Measurements from ENCODE around the gene SDR42E2.

Gene SDR42E2

GRCh38 chr16:22192261-22193062 lies 30.2 kb downstream of the SDR42E2 start:
- peak; percentile 87 for DNase-seq

- no peak for DNase-seq
Observed at GRCh38 chr16:22193063-22193411, 30.7 kb downstream of the SDR42E2 start.

DNA sequence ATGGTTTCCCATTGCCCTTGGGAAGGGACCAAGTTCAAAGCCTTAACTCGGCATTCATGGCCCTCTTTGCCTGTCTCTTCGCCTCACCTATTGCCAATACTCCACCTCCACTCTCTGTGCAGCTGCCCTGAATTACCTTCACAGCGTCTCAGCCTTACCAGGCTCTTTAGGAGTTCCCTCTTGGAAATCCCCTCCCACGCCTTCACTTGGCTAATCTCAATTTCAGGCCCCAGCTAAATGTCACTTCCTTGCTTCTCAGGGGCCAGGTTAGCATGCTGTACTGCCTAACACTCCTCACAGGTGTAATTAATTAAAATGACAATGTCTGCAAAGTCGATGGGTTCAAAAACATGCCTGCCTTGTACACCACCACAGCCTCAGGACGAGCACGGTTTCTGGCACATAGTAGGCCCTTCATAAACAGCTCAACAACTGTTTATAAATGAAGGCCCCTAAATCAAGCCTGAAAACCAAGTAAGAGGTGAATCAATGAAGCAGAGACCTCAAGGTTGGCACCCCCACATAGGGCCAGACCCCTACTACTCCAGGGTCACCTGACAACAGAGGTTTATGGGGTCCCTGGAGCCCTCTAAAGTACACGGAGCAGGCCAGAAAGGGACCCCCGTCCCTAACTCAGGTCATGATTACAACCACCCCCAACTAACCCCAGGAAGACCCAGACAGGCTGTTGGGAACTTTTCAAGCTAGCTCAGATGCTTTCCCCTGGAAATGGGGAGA lies 32.6 kb downstream of the SDR42E2 start:
- DNase-seq, result no peak

DNA sequence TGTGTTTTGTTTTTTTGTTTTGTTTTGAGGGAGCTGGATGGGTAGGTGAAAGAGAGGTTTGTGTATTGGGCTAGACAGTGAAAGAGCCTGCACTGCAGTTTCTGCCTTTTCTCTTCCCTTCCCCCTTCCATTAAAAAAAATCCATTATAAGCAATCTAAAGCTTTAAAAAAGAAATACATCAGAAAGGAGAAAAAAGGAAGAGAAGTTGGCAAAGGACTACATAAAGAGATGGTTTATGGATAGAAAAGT lies 33.1 kb downstream of the SDR42E2 start:
- DNase-seq, result no peak

DNA sequence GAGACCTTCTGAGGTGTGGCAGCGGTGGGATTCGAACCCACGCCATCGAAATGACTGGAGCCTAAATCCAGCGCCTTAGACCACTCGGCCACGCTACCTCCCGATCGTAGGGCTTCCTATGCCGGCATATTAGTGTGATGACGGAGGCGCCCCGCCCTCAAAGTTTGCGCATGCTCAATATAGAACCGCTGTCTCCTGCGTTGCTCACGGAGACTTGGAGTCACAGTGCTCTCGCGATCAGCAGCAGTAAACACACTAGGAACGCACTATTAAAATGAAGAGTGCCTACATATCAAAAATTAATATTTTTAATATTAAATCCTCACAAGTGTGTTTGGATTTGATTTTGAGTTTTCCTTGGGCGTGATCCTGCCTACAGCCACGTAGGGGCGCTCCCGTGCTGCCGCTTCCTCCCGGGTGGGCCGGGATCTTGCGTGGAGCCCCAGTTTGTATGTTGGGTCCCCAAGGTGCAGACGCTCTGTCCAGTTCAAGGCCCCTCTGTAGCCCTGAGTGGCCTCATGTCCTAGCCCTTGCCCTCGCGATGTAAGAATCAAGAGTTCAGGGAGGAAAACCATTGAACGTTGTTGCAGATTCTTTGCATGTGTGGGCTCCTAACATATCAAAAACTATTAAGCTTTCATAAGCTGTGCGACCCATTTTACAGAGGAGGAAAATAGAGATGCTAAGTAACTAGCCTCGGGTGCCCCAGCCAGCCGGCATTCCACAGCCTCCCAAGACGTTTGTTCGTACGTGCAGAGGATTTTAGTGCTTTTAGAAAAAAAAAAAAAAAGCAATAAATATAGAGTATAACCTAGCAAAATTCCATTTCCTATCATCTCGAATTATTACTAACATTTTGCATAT lies 33.6 kb downstream of the SDR42E2 start:
- peak; percentile 91 for DNase-seq

DNA sequence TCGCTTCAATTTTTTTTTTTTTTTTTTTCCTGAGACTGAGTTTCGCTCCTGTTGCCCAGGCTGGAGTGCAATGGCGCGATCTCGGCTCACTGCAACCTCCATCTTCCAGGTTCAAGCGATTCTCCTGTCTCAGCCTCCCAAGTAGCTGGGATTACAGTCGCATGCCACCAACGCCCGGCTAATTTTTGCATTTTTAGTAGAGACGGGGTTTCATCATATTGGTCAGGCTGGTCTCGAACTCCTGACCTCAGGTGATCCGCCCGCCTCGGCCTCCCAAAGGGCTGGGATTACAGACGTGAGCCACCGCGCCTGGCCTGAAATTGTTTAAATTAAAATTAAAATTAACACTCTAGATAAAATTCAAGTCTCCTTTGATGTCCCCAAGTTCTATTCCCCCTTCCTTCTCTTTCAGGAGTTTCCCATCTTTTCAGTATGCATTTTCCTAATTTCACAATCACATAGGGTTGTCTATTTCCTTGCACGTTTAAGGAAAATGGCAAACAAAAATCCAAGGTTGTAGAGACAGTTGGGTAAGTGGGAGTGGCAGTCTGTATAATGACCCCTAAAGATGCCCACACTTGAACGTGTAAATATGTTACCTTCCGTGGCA lies 34.4 kb downstream of the SDR42E2 start:
- DNase-seq, result peak; percentile 25

DNA sequence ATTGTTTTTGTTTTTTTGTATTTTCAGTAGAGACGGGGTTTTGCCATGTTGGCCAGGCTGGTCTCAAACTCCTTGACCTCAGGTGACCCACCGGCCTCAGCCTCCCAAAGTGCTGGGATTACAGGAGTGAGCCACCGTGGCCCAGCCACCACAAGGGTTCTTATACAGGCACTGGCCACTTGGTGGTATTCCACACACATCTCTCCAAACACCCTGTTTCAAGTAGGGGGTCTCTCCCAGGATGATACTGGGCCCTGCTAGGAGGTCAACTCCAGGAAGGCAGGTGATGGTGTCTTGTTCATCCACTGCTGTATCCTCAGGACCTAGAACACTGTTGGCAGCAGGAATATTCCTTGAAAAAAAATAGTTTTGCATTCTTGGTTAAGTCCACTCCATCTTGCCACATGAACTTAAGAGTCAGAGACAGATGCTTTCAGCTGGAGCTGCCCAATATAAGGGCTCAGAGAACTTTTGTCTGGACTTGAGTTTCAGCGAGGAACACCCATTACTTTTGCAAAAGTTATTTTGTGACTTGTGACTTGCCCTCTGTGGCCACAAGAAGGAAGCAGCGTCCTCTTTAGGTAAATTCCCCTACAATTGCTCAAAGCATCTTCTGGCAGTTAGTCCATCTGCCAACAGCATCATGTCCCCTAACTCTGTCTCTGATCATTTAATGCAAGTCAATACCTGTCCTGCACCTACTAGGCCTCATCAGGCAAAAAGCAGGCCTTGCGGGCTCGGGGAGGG lies 36.4 kb downstream of the SDR42E2 start:
- no peak for DNase-seq

GRCh38 chr16:22202261-22202637 lies 39.9 kb downstream of the SDR42E2 start:
- no peak for DNase-seq

DNA sequence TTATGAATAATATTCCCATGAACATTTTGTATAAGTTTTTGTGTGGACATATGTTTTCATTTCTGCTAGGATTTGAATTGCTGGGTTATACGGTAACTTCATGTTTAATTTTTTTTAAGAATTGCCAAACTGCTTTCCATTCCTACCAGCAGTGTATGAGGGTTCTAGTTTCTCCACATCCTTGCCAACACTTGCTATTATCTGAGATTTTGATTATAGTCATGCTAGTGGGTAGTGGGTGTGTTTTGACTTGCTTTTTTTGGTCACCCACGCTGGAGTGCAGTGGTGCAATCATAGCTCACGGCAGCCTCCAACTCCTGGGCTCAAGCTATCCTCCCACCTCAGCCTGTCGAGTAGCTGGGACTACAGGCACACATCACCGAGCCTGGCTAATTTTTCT lies 40.8 kb downstream of the SDR42E2 start:
- no peak for DNase-seq

DNA sequence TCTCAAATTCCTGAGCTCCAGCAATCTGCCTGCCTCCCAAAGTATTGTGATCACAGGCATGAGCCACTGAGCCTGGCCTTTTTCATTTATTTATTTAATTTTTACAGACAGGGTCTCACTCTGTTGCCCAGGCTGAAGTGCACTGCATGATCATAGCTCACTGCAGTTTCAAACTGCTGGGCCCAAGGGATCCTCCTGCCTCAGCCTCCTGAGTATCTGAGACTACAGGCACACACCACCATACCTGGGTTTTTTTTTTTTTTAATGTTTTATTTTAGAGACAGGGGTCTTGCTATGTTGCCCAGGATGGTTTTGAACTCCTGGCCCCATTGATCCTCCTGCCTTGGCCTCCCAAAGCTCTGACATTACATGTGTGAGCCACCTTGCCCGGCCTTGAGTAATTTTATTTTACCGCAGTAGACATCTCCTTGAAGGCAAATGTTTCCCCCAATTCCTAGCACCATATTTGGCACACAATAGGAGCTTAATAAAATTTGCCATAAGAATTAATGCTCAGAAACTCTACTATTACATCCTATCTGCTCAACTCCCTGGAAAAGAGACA lies 41.9 kb downstream of the SDR42E2 start:
- no peak for DNase-seq

- DNase-seq, result no peak
Observed at GRCh38 chr16:22205577-22206012, 43.3 kb downstream of the SDR42E2 start.

DNA sequence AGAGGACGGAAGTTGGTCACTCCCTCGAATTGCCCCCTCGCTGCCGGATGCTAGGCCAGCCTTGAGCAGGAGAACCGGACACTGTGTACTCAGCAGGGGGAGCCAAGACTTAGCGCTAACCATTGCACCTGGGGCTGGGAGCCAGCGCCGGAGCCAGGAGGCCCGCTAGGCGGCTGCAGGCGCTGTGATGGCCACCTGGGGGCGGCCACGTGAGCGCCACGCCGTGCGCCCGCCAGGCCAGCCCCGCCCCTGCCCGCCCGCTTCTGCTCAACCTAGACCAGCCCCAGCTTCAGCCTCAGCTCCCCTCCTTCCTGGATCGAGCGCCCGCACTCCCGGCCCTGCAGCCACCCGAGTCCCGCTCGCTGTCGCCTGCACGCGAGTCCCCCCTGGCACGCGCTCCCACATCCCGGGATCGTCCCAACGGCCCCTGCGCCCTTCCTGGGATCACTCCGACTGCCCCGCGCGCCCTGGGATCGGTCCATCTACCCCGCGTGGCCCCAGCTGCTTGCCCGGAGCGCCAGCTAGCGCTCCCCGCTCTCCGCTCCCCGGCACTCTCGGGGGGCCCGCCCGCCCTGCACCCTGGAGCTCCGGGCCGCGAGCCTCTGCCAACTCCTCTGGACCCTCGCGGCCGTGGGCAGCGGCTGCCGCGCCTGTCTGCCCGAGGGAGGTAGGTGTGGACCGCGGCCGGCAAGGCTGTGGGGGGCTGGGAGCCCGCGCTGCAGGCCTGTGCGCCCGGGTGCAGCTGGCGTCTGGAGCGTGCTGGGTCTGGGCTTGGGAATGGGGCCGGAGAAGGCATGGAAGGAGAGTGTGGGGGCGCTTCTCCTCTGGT lies 43.9 kb downstream of the SDR42E2 start, which contains the start of gene EEF2K:
EEF2K (plus strand) TSS at position 266 of the 829 bp plus-strand sequence. CDS start 19,452 bp downstream, outside the sequence.
- peak; percentile 93 for DNase-seq

DNA sequence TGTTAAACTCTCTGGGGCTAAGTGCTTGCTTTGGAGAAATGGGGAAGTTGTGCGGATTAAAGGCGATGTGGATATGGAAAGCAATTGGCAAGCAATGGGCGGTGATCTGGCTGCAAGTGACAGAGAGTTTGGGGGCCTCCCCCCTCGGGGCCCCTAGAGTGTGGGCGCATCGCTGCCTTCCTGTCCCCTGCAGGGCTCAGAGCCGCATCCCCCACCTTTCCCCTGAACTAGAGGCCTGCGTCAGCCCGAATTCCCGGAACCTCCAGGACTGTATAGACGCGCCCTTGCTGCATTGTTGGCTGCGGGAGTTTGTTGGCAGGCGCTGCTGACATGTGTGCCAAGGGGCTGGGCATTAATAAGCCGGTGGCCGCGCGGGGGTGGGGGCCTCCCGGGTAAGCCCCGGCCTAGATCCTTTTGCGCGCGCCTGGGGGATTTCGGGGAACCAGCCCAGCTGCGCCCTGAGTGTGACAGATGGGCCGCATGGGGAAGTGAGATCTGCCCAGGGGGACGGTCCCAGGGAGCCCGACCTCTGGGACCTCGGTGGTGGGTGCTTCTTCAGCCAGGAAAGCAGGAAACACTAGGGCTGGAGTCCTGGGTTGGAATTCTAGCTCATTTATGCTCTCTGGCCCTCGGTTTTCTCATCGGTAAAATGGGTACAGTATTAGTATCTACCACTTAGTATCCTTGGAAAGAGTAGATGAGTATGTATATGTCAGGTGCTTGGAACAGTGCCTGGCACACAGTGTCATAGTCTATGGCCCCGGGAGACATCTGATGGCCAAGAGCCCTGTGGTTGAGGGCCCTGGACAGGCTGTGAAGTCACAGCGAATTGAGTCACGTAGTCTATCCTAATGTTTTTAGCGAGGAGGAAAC lies 44.8 kb downstream of the SDR42E2 start:
- DNase-seq, result peak; percentile 56

- no peak for DNase-seq
Observed at GRCh38 chr16:22207715-22208360, 45.5 kb downstream of the SDR42E2 start.

GRCh38 chr16:22210285-22210684 lies 48.0 kb downstream of the SDR42E2 start:
- no peak for DNase-seq

DNA sequence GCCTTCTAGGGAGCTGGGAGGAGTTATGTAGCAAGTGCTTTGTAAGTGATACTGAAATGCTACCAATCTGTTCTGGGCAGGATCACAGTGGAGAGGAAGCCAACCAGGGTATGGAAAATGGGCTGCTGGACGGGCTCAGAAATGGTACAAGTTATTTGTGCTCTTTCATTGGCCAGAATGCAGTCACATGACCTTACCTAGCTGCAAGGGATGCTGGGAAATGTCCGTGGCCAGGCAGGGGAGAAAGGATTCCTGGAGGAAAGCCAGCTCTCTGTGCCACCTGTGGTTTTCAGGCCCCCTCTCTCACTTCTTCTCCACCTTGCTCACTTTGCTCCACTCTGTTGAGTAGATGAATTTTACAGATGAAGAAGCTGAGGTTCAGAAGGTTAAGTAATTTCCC lies 48.5 kb downstream of the SDR42E2 start:
- no peak for DNase-seq

GRCh38 chr16:22213236-22213635 lies 50.9 kb downstream of the SDR42E2 start:
- DNase-seq, result no peak

DNA sequence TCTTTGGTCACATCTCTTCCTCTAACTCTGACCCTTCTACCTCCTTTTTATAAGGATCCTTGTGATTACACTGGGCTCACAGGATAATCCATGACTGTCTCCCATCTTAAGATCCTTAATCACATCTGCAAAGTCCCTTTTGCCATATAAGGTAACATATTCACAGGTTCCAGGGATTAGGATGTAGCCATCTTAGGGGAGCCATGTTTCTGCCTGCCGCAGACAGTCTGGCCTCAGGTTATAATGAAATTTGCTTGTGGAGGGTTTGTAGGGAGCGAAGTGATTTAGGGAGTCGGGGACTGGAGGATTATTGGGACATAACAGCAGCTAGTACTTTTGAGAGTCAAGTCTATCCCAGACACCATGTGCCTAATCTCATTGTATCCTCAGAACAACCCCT lies 51.5 kb downstream of the SDR42E2 start:
- DNase-seq, result no peak

DNA sequence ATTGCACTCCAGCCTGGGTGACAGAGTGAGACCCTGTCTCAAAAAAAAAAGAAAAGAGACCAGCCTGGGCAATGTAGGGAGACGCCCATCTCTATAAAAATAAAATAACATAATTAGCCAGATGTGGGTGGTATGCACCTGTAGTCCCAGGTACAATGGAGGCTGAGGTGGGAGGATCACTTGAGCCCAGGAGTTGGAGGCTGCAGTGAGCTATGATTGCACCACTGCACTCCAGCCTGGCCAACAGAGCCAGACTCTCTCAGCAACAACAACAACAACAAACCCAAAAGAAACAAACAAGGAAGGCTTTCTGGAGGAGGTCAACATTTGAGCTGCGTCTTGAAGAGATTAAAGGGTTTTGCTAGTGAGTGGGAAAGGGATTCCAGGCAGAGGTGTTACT lies 52.1 kb downstream of the SDR42E2 start:
- DNase-seq, result no peak

DNA sequence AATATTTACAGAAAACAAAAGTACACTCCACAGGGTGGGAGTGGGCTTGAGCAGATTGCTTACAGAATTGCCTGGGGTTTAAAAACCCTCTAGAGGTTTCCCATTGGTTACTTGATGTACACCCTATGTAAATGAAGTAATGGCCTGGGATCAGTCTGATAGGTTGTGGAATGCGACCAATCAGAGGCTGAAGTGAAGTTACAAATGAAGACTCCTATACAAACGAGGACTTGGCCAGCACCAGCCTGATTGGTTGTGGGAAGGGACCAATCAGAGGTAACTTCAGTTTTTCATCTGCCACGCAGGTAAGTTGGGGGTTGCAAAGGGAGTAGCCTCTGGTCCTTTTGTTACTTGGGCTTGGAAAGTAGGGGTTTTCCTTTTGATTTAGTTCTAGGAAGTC lies 52.6 kb downstream of the SDR42E2 start:
- DNase-seq, result no peak
